Nucleus accumbens (tissue), 56 donors: ENCODE data around the gene EXOC6B.

Experiments
- DNase-seq, 56 donors: peaks; one replicate each; lab custom pipeline; 2025; lab: John Stamatoyannopoulos, UW

Gene EXOC6B

DNA sequence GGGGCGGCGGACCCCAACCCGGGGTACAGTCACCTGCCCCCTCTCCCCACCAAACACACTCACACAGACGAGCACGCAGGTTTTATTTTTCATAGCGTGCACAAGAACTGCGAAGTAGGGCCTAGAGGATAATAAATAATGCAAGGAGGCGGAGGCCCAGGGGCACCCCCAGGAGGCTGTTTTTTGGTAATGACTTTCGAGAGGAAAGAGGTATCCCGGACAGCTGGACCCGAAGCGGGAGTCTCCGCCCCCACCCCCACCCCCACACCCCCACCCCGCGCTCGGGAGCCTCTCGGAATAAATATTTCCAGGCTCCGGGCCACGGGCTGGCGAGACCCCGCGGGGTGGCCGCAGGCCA is 681.6 kb downstream of the EXOC6B start:
- peak in 9 of 56 donors; percentile 25 to 55 (median 32) for DNase-seq

DNA sequence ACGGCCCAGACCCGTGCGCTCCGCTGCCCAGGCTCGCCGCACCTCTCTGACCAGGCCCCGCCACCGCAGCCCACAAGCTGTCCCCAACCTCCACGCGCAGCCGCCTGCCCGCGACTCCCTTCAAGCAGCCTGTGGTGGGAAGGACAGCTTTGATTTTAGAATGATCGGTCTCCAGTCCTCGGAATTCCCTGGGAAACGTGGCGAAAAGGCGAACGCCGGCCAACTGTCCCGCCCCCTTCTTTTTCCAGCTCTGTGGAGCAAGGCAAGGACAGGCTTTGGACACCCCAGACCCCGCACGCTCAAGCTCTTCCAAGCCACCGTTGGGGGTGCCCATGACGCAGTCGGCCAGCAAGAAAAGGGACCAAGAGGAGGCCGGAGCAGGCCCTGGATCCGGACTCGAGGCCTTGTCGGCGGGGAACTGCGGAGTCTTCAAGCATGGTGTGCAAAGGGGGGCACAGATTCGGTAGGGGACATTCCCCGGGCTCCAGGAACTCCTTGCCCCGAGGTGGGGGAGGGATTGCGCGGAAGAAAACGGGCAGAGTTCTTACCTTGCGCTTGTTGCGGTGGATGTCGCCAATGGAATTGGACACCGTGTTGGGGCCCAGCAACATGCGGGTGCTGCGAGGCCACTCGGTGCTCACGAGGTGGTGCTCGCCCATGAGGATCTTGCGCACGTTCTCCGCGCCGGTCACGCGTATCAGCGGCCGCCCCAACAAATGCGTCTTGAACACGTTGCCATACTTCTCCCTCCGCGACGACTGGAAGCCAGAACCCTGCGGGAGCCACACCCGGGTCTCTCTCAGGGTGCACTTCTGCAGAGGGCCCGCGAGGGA is 682.2 kb downstream of the EXOC6B start:
- peak in 5 of 56 donors; percentile 47 to 58 (median 54) for DNase-seq

DNA sequence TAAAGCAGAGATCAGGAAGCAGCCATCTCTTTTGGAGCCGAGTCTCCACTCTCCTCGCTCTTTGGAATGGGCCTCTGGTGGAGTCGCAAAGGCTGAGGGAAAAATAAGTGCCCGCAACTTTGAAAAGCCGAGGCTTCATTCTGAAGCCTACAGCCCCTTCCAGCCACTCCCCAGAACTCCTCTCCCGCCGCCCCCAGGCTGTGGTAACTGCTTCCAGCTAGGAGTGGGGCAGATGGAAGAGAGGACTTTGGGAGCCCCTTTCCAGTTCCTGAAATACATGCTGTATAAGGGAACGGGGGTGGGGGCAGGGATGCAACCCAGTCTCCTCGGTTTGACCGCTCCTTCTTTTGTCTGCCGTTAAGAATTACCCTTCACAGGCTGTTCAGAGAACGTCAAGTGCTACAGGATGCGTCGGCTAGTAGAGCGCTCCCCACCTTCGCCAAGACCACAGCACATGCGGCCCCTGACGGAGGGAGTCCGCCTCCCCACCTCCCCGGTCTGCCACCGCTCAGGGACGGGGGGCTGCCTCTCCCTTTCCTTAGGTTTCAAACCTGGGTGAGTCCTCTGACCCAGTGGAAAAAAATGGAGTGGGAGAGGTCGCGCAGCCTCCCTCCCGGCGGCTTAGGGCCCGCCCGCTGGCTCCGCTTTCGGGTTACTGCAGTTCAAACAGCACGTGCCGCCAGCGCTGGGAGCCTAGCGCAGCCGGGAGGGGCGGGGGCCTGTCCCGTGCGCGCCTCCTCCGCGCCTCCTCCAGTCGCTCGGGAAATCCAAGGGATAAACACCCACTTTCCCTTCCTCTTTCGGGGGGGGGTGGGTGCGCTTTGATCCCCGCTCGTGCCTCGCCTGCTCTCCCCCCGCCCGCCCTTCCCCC is 683.0 kb downstream of the EXOC6B start:
- DNase-seq: peak in 36 of 56 donors; percentile 19 to 72 (median 46)

DNA sequence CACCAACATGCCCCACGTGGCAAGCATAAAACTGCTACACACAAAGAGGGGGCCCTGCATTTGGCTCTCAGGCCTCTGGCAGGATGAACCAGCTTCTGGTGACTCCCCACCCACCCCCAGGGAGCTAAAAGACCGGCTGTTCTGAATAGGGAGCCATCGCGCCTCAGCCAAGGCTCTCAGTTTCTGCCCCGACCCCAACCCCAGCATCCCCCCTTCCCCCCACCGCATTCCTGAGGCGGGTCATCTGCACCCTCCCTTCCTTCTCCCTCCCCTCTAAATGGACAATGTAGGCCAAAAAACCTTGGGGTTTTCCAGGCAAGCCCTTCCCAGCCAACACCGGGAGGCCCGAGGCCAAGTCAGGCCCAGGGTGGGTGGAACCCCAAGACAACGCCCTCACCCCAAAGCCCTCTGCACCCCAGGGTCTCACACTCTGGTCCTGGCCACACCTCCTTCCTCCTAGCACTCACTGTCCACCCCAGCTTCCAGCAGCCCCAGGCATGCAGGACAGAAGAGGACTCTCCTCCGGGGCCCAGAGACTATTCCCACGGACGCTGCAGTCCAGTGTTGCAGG is 683.9 kb downstream of the EXOC6B start:
- no peak for DNase-seq

DNA sequence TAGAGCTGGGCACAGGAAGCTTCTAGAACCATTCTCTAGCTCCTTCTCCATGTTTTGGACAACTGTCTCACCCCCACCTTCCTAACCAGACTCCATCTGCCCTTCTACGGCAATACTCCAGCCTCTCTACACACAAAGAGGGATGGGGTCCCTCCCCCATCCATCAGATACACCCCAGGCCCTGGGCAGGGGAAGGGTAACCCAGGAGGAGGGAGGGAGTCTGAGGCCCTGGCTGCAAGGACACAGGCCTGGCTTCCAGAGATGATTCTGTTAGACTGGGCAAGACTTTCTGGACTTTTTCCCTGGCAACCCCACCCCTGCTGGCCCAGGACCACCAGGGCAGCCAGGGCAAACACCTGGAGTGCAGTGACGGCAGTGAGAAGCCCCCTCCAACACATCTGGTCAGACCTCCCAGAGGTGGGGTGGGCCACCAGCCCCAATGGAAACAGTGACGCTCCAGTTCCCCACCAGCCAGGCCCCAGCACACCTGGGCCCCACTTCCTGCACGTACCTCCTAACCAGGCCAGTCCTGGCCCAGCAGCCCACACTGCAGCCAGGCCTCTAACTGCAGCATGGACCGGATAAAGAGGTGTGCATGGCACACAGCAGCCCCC is 684.7 kb downstream of the EXOC6B start:
- DNase-seq: no peak

DNA sequence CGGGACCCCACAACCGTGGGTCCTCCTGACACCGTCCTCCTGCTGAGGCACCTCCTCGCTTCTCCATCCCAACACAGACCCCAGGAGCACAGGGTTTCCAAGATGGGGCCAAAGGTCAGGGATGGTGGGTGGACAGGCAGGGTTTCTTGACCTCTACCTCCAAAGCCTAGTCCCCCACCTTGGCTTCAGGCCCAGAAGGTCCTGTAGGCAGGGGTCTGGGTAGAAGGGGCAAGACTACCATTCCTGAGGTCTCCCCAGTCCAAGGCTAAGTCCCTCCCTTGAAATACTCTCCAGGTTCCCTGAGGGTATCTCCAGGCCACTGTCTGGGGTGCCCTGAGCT is 685.2 kb downstream of the EXOC6B start:
- no peak for DNase-seq

DNA sequence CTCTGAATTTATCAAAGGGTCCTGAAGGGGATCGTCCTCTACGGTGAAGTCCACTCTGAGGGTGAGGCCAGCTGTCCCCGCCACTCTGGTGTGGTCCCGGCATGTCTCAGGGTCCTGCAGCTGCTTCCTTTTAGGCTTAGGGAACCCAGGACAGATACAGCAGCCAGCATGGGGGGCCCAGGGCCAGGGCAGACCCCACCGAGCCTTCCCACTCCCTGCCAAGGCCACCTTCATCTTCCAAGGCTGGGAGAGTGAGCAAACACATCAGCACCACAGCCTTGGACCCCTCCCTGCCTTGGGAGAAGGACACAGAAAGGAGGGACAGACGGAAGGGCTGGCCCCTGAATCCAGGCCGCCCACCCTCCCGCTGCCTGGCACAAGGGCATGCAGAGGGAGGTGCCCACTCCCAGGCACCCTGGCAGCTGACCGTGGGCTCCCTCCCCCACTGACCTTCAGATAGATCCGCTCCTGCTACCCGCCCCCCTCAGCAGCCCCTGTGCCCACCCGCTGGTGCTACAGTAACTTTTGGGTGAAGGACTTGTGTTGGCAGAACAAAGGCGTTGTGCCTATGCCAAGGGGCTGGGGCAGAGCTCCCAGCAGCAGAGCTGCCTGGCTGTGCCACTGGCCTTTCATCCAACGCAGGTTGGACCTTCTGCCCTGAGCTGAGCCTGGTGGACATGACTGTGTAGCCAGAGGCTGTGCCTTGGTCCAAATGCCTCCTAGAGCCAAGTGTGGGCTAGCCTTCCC is 685.8 kb downstream of the EXOC6B start:
- no peak for DNase-seq

DNA sequence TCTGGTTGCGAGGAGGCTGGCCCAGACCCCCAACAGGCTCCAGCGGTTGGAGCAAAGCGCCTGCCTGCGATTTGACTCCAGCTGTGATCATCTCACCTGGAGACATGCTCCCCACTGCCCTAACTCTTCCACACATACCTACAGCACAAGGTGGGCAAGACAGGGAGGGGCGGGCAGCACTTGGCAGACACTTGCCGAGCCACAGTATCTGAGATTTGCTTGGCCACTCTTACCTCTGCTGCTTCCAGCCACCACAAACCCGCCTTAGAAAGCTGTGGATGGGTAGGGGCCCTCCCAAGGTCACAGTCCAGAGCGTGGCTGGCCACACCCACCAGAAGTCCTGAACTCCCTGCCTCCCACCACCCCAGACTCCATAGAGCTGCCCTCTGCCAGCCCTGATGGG is 686.4 kb downstream of the EXOC6B start:
- no peak for DNase-seq

DNA sequence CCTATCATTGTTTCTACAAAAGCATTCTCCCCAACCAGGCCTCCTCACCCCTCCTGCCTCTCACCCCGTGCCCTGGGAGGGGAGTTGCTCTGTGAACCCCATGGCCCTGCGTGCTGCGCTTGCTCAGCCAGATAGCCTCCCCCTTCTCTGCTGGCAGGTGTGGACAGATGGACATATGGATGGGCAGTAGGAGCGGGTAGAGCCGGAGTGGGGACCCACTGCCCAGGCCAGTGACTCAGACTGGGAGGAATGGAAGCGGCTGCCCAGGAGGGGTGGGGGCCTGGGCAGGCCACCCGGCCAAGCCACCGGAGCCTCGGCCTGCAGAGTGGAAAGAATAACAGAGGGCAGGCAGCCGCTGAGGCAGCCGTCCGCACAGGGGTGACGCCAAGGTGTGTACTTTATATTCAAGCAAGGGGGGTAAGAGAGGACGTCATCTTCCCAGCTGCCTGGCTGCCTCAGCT is 686.9 kb downstream of the EXOC6B start:
- DNase-seq: no peak

DNA sequence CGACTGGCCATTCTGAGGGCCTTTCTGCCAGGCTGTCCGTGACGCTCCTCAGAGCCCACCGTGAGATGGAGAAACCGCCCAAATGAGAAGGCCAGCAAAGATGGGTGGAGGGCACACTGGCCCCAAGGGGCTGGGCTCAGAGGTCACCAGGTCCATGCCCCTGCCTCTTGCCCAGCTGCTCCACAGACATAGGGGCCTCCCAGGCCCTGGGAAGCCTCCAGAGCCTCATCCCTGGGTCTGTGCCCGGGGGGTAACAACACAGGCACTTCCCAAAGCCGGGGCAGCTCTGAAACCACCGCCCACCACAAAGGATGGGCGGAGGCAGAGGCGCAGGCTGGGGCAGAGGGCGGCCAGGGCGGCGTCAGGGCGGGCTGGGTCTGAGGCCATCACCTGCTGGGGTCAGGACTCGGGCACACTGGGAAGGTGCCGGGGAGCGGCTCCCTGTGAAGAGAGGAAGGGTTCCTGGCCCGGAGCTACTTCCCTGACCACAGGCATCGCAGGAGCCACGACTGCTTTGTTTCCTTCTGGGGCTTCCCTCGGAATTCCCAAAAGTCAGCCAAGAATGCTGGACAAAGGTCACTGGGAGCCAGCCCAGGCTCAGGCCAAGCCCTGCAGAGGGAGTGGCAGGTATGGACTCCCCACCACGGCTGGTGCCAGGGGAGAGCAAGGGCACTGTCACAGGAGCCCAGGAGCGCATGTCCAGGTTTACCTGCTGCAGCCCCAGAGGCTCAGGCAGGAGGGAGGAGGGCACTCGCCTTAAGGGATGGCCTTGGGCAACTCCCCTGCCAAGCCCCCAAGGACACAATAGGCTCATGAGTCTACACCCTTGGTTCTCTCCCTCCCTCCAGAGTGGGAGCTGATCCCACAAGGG is 687.6 kb downstream of the EXOC6B start:
- DNase-seq: no peak

DNA sequence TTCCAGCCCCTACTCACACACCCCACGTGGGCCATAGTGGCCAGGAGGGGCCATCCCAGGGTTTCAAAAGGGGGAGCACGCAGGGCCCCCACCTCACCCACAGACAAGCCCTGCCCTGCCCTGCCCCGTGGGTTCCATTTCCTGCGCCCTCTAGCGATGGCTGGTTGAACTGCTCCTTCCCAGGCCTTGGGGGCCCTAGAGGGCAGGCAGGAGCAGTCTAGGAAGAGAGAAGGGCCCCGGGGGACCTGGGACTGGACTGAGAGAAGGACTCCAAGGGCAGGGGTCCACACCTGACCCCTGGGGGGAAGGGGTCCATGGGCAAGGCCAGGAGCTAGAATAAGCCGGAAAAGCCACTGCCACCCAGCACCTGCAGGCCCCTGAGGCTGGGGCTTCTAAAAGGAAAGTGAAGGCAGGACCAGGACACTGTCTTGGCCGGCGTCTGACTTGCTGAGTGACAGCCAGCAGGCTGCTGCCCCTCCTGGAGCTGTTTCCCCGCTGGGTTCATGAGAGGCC is 688.3 kb downstream of the EXOC6B start:
- peak in 41 of 56 donors; percentile 19 to 83 (median 46) for DNase-seq

DNA sequence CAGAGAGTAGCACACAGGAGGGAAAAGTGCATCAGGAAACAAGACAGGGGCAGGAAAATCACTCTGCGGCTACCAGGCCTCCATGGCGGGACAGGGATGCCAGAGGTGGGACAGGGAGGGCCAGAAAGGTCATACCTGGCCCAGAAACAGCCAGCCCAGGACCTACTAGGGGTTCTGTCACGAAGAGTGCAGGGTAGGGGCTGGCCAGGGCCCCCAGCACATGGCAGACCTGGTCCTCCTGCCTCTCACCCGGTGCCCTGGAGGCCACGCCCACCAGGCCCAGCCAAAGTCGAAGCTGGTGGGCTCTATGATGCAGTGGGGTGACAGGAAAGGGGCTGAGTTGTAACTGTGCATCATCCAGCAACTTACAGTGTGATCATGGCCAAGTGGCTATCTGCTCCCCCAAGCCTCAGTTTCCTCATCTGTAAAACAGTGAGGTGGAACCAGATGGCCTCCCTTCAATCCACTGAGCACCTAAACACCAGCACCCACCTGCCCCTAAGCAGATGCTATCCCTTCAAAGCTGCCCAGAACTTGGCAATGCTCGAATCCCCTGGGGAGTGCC is 688.8 kb downstream of the EXOC6B start:
- no peak for DNase-seq

DNA sequence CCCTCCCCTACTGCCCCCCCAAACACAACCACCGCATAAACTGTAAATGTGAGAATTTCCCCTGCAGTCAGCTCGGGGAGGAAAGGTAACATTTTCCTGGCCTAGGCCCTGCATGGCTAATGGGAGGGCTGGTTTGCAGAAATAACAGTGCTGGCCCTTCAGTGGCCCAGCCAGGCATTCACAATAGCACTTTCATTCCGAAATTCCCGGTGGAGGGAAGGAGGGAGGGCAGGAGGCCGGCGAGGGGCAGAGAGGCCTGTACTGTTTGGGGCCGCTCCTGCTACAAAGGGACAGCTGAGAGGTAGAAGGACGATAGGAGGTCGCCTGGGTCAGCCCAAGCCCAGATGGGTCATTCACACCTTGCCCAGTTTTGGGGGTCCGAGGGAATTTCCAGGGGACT is 689.5 kb downstream of the EXOC6B start:
- DNase-seq: peak in 16 of 56 donors; percentile 14 to 61 (median 28)

DNA sequence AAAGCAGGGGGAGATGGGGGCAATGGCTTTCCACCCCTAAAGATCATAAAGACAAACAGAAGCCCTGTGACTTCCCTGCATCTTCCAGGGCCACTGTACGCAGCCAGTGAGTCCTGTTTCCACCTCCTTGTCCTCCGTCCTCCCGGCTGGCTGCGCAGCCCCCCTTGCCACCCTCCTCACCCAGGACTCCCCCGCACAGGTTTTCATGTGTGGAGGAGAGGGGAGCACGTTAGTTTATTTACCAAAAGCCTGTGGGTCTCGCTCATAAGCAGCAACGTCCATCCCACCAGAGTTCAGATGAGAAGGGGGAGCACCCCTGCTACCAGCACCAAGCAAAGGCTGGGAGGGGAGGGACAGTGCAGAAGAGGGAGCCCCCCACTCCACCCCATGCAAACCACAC is 689.9 kb downstream of the EXOC6B start:
- no peak for DNase-seq

DNA sequence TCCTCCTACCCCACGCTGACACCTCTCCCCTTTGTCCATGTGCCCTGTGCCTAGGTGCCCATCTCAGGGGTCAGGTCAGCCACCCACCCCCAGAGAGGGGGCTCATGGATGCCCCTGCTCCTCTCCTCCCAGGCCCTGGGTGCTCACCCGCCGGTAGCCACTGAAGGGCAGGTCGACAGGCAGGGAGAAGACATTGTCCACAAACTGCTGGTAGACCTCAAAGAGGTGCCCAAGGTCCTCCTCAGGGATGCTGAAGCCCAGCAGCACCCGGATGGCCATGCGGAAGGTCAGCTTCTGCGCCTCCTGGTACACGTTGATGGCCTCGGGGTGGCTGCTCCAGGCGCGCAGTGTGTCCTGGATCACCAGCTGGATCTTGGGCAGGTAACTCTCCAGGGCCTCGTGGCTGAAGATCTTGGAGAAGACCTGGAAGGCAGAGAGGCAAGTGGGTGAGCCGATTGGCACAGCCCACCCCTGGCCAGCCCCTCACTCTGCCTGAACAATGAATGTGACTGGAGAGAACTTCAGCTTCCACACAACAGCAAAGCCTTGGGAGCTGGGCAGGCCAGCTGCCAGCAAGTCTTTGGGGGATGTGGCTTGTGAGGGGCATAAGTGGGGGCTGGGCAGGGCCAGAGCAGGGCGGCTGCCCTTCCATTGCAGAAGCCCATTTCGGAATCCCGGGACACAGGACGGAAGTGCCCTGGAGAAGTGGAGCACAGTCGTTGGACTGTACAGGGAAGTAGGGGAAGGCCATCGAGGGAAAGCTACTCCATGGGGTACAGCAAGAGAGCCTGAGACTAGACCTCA is 690.6 kb downstream of the EXOC6B start:
- no peak for DNase-seq

DNA sequence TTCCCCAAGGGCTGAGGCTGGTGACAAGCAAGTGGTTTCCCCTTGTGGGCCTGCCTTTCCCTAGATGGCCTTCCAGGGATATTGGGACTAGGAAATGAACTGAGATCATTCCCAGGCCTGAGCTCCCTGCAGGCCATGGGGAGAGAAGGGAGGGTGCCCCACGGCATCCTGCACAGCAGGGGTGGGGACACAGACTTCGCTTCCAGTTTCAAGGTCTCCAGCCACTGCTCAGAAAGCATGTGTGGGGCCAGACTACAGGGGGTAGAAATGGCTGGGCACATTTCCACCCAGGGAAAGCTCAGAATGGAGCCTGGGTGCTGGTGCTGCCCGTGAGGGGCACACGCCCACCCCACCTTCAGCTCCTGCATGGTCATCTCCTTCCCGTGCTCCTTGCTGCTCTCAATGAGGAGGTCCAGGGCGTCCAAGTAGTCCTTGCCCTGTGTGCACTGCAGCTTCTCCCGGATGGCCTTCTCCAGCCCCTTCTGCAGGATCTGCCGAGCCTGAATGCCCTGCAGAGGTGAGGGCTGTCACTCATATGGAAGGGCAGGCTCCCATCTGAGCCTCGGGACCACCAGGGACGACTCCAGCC is 691.3 kb downstream of the EXOC6B start:
- no peak for DNase-seq

DNA sequence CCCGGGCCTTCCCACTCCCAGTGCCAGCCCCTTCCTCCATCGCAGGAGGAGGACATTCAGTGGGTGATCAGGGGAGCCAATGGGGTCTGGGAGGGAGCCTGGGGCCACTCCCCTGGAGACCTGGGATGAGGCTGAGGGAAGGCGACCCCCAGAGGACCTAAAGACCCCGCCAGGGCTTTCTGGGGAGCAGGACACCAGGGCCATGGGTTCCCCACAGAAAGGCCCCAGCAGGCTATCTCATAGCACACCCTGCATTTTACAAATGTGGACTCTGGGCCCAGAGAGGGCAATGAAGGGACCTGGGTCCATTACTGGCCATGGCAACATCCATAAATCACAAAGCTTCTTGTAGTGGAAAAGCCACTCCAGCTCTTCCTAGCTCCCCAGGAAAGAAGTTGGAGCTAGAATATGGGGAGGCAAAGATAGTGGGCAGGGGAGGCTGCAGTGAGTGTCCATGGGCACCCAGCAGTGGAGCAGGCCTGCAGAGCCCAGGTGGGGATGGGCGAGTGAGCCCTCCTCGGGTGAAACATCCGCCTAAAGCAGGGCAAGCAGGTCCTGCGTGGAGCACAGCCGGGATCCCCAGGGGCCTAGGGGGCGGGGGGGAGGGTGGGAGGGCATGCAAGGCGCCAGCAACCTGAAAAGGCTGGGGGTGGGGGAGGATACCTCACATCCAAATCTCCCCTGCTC is 692.0 kb downstream of the EXOC6B start:
- no peak for DNase-seq
